Pancreas (tissue), 10 donors: ENCODE results near the gene RABGAP1L. TPM values are rescaled to one million over a fixed set of nuclear protein-coding genes. Genes with fewer than 3 reads are reported as not detected.
"Not testable (repeated sequence)": the region's sequence is repeated elsewhere in the genome, so short reads cannot be mapped to it uniquely, and the experiment has no call there.

Source experiments
- ATAC-seq, 4 donors: fragments of 200-7000 bp; cut with Tn5 transposase; one replicate each; pipeline versions ENCODE4 v1.8.0 to v1.9.1; 2020; ENCODE audit warnings: mild to moderate bottlenecking in 4 of 4, moderate library complexity in 4 of 4
- DNase-seq, 6 donors: peaks; one replicate each; pipeline ENCODE4 v3.0.0-alpha.2; 2020
- FAIRE-seq: peaks from 2 replicates; lab custom pipeline; 2012; peaks lifted over from hg19 to GRCh38; lab: Jason Lieb, UNC
- H3K27ac ChIP-seq, 4 donors: fragments of 200-600 bp; sonication (generic); 1 replicate in 3 of 4; 2 replicates in 1 of 4; pipeline versions ENCODE4 v1.5.0 to v1.8.0; 2020
- H3K27me3 ChIP-seq, 4 donors: fragments of 200-600 bp; one replicate each; pipeline ENCODE4 v1.8.0; 2021
- H3K36me3 ChIP-seq, 3 donors: fragments of 200-600 bp; sonication (generic) in 1 of 3; one replicate each; pipeline versions ENCODE4 v1.5.0 to v1.8.0; 2020 to 2021
- H3K4me1 ChIP-seq, 3 donors: fragments of 200-600 bp; one replicate each; pipeline ENCODE4 v1.8.0; 2021
- H3K4me3 ChIP-seq, 4 donors: fragments of 200-600 bp; sonication (generic) in 2 of 4; one replicate each; pipeline versions ENCODE4 v1.5.0 to v1.8.0; 2020 to 2021
- H3K9me3 ChIP-seq, 4 donors: fragments of 200-600 bp; one replicate each; pipeline ENCODE4 v1.8.0; 2021
- CTCF ChIP-seq, 4 donors: fragments of 200-600 bp; sonication (generic) in 3 of 4; IDR thresholded peaks; one replicate each; pipeline versions ENCODE4 v1.5.0 to v1.8.0; 2021; ENCODE audit warnings: antibody characterized with exemption in 4 of 4
- WGBS, 2 donors: extraction: QIAGEN DNeasy Blood & Tissue Kit; methylation state at CpG; one replicate each; pipeline ENCODE4 v1.1.7; 2013; 5-methylcytosine and 5-hydroxymethylcytosine counted together
- intact Hi-C, 3 donors: fragments of 100-400 bp; cut with DNase I; formaldehyde crosslinking; loops; one replicate each; pipeline versions ENCODE4 v1.11.1 to v1.14.2; 2022
- polyA plus RNA-seq, 2 donors: library from polyadenylated mRNA; stranded (reverse); fragments of 200-250 nt; gene quantifications; one replicate each; pipeline ENCODE4 v1.2.3, GENCODE V29; 2013
- total RNA-seq, 6 donors: library from RNA; stranded (reverse); fragmentation: NEBNext Ultra II Directional in 4 of 6; extraction: Animal tissue kit (Norgen Biotek cat#: 25700) in 4 of 6; gene quantifications; one replicate each; pipeline versions ENCODE4 v1.2.1 to v1.2.4, GENCODE V29; 2021 to 2023
- donor health status: healthy with polysubstance abuse.
- donor health status: DM: no; HTN: no; CAD: no; lungs with moderate emphysema.
- donor health status: DM: no; HTN: no; CAD: no.
- donor health status: control.
- donor health status: control.
- donor health status: Bipolar disorder and iron deficiency.
- donor health status: DM: yes; HTN: yes; CAD: no.
- donor health status: DM: no; HTN: no; CAD: no.
- donor health status: DM: no; HTN: no; CAD: no.
- donor health status: DM: yes; HTN: yes; CAD: no.

RABGAP1L gene
- total and polyA plus RNA-seq, 8 donors = 13.9 to 64.8 (median 36.1) TPM

DNA sequence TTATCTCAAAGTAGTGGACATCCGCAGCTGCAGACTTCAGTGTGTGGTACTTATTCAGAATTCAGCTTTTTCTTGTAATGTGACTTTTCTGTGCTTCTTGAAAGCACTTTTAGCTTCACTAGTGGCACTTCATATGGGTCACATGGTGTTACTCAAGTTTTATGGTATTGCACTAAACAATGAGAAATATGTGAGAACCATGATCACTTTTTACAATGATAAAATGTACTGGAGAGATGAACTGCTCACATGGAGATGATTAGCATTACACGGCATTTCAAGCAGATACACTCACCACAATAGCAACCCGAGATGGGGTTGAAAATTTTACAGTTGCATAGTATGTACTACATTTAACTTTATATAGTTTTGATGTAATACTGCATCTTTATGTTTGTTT, 248.3 kb downstream of the RABGAP1L start:
- TF ChIP-seq CTCF (IDR thresholded peaks at IDR 0.05) = no peak
- 93 to 96% methylated on average over 3 of the region's 3 CpGs for WGBS, 2 donors

DNA sequence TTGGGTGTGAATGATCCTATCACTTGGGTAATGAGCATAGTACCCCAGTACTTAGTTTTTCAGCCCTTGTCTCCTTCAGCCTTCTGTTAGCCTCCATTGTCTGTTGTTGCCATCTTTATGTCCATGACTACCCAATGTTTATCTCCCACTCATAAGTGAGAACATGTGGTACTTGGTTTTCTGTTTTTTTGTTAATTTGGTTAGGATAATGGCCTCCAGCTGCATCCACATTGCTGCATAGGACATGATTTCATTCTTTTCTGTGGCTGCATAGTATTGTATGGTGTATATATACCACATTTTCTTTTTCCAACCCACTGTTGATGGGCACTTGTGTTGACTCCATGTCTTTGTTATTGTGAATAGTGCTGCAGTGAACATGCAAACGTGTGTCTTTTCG, 248.8 kb downstream of the RABGAP1L start:
- Histone ChIP-seq H3K27ac (no peak overlapping the region), H3K9me3 (no peaks in the 10 kb centered on the region), H3K4me3 (no peak overlapping the region), H3K27me3 (no peaks in the 10 kb centered on the region), H3K36me3 (no peaks in the 10 kb centered on the region), H3K4me1 (peaks cover 0 to 11% (median 0%) of the 10 kb centered on the region in 3 donors)
- DNase-seq (no peak), FAIRE-seq (no peak), ATAC-seq (no peak)
- 64 to 65% methylated on average over 2 of the region's 2 CpGs for WGBS, 2 donors
- no peak for TF ChIP-seq CTCF (IDR thresholded peaks at IDR 0.05)
- intact Hi-C loops = no loop called here

More for the DNA sequence above, 248.3 kb downstream of the RABGAP1L start:
- FAIRE-seq (no peak), ATAC-seq (no peak), DNase-seq (no peak)
- intact Hi-C loops = no loop called here
- no peaks in the 10 kb centered on the region for H3K36me3 ChIP-seq
- no peak overlapping the region for H3K27ac ChIP-seq
- H3K4me1 ChIP-seq = peaks cover 0 to 11% (median 0%) of the 10 kb centered on the region in 3 donors
- H3K27me3 ChIP-seq = no peaks in the 10 kb centered on the region
- H3K9me3 ChIP-seq = no peaks in the 10 kb centered on the region
- H3K4me3 ChIP-seq = no peak overlapping the region

GRCh38 chr1:174409801-174410200, 250.5 kb downstream of the RABGAP1L start:
- ATAC-seq, H3K36me3 ChIP-seq, intact Hi-C loops, H3K4me3 ChIP-seq, H3K27ac ChIP-seq, H3K27me3 ChIP-seq, FAIRE-seq, DNase-seq, H3K4me1 ChIP-seq, H3K9me3 ChIP-seq: not testable (repeated sequence)
- WGBS, 2 donors = 82 to 85% methylated on average over 2 to 3 of the region's 3 CpGs

- intact Hi-C loops = no loop called here
- DNase-seq = no peak
- no peak for FAIRE-seq
- no peaks in the 10 kb centered on the region for H3K27me3 ChIP-seq
- no peaks in the 10 kb centered on the region for H3K9me3 ChIP-seq
- H3K4me3 ChIP-seq = no peak overlapping the region
- 75 to 83% methylated on average over 4 of the region's 4 CpGs for WGBS, 2 donors
- H3K36me3 ChIP-seq = no peaks in the 10 kb centered on the region
- no peaks in the 10 kb centered on the region for H3K4me1 ChIP-seq
- no peak for TF ChIP-seq CTCF (IDR thresholded peaks at IDR 0.05)
- H3K27ac ChIP-seq = no peak overlapping the region
- no peak for ATAC-seq
These were observed 254.3 kb downstream of the RABGAP1L start for GRCh38 chr1:174413632-174414031.

GRCh38 chr1:174414203-174414602, 254.9 kb downstream of the RABGAP1L start:
- H3K4me3 ChIP-seq = no peak overlapping the region
- no peak for FAIRE-seq
- WGBS, 2 donors = 73 to 90% methylated on average over 1 of the region's 1 CpG
- H3K36me3 ChIP-seq = no peaks in the 10 kb centered on the region
- DNase-seq = no peak
- H3K4me1 ChIP-seq = no peaks in the 10 kb centered on the region
- TF ChIP-seq CTCF (IDR thresholded peaks at IDR 0.05) = no peak
- no peak for ATAC-seq
- H3K27ac ChIP-seq = no peak overlapping the region
- intact Hi-C loops = no loop called here
- H3K27me3 ChIP-seq = no peaks in the 10 kb centered on the region
- no peaks in the 10 kb centered on the region for H3K9me3 ChIP-seq
